Activated CD8-positive, alpha-beta T cell treated with anti-CD3 and anti-CD28 coated beads for 36 hours (primary cell): Measurements from ENCODE around the gene DMBT1. TPM values are rescaled to one million over a fixed set of nuclear protein-coding genes. Genes with fewer than 3 reads are reported as not detected.

Source experiments
- ATAC-seq: fragments of 200-7000 bp; cut with Tn5 transposase; one replicate; pipeline ENCODE4 v1.10.0; 2021; ENCODE audit warnings: mild to moderate bottlenecking, moderate library complexity
- CTCF ChIA-PET: fragments of 350-600 bp; sonication (Branson Sonifier 250); formaldehyde crosslinking; loops from one replicate; lab custom pipeline; 2021; ENCODE audit warnings: antibody characterized with exemption; lab: Charles Lee
- POLR2A ChIA-PET: fragments of 350-600 bp; sonication (Branson Sonifier 250); formaldehyde crosslinking; loops from one replicate; lab custom pipeline; 2021; ENCODE audit warnings: antibody characterized with exemption; lab: Charles Lee
- DNase-seq: peaks from one replicate; pipeline ENCODE4 v3.0.0-alpha.2; 2020
- H3K27ac Mint-ChIP-seq: one replicate; pipeline ENCODE4 v1.8.0; 2021; ENCODE audit warnings: mild to moderate bottlenecking, mixed read lengths
- H3K27me3 Mint-ChIP-seq: one replicate; pipeline ENCODE4 v1.8.0; 2021; ENCODE audit warnings: mixed read lengths
- H3K36me3 Mint-ChIP-seq: one replicate; pipeline ENCODE4 v1.8.0; 2021; ENCODE audit warnings: low read depth, mixed read lengths
- H3K4me1 Mint-ChIP-seq: one replicate; pipeline ENCODE4 v1.8.0; 2021; ENCODE audit warnings: low read depth, mixed read lengths
- H3K4me3 Mint-ChIP-seq: one replicate; pipeline ENCODE4 v1.8.0; 2021; ENCODE audit warnings: mild to moderate bottlenecking, moderate library complexity, mixed read lengths
- H3K9me3 Mint-ChIP-seq: one replicate; pipeline ENCODE4 v1.8.0; 2021; ENCODE audit warnings: mixed read lengths
- CTCF ChIP-seq: fragments of 200-600 bp; IDR thresholded peaks from one replicate; pipeline ENCODE4 v1.8.0; 2022; ENCODE audit warnings: antibody characterized with exemption, mild to moderate bottlenecking
- intact Hi-C: fragments of 100-400 bp; cut with micrococcal nuclease; formaldehyde crosslinking; loops from one replicate; pipeline ENCODE4 v1.10.0; 2022
- total RNA-seq, 2 experiments: library from RNA; stranded (reverse); gene quantifications; one replicate each; pipeline ENCODE4 v1.2.3, GENCODE V29; 2021

Gene DMBT1
- total RNA-seq, 2 experiments from 2014 or later: not detected

- H3K27me3 Mint-ChIP-seq: no peaks in the 10 kb centered on the region
- no peak for ATAC-seq
Observed at GRCh38 chr10:122524811-122525210, 35.7 kb upstream of the DMBT1 start.

GRCh38 chr10:122525788-122526187 lies 34.8 kb upstream of the DMBT1 start:
- no peaks in the 10 kb centered on the region for H3K9me3 Mint-ChIP-seq
- no peak for TF ChIP-seq CTCF
- H3K36me3 Mint-ChIP-seq: no peaks in the 10 kb centered on the region
- peak; percentile 21 for DNase-seq
- no peaks in the 10 kb centered on the region for H3K4me1 Mint-ChIP-seq
- ATAC-seq: no peak
- ChIA-PET POLR2A (no interaction called here), CTCF (interaction anchor here (1.4 to 4.9 kb wide), 2 partner anchors 25 to 40 kb away, joined by 3 to 21 read pairs; no protein-coding TSS in a partner anchor)
- H3K4me3 Mint-ChIP-seq: no peak overlapping the region
- intact Hi-C loops: no loop called here
- H3K27ac Mint-ChIP-seq: no peak overlapping the region
- peaks cover 2% of the 10 kb centered on the region for H3K27me3 Mint-ChIP-seq

More at GRCh38 chr10:122524811-122525210, 35.7 kb upstream of the DMBT1 start:
- no peak for DNase-seq
- ChIA-PET CTCF (interaction anchor here (1.4 to 4.9 kb wide), 2 partner anchors 26 to 41 kb away, joined by 3 to 21 read pairs; no protein-coding TSS in a partner anchor), POLR2A (no interaction called here)
- no peak overlapping the region for H3K4me3 Mint-ChIP-seq
- no peaks in the 10 kb centered on the region for H3K4me1 Mint-ChIP-seq
- no peak for TF ChIP-seq CTCF
- intact Hi-C loops: no loop called here
- H3K36me3 Mint-ChIP-seq: no peaks in the 10 kb centered on the region
- H3K9me3 Mint-ChIP-seq: no peaks in the 10 kb centered on the region
- H3K27ac Mint-ChIP-seq: no peak overlapping the region

GRCh38 chr10:122526892-122527291 lies 33.7 kb upstream of the DMBT1 start:
- no peak overlapping the region for H3K27ac Mint-ChIP-seq
- TF ChIP-seq CTCF: no peak
- intact Hi-C loops: no loop called here
- ChIA-PET CTCF (interaction anchor here (4.9 kb wide), 1 partner anchor 39 kb away, joined by 21 read pairs; no protein-coding TSS in a partner anchor), POLR2A (no interaction called here)
- H3K36me3 Mint-ChIP-seq: no peaks in the 10 kb centered on the region
- H3K9me3 Mint-ChIP-seq: no peaks in the 10 kb centered on the region
- H3K4me1 Mint-ChIP-seq: no peaks in the 10 kb centered on the region
- no peak for DNase-seq
- ATAC-seq: no peak
- H3K27me3 Mint-ChIP-seq: peaks cover 11% of the 10 kb centered on the region
- no peak overlapping the region for H3K4me3 Mint-ChIP-seq

GRCh38 chr10:122530177-122530576 lies 30.4 kb upstream of the DMBT1 start:
- no peaks in the 10 kb centered on the region for H3K9me3 Mint-ChIP-seq
- H3K4me3 Mint-ChIP-seq: no peak overlapping the region
- no peak overlapping the region for H3K27ac Mint-ChIP-seq
- H3K36me3 Mint-ChIP-seq: no peaks in the 10 kb centered on the region
- no peak for TF ChIP-seq CTCF
- DNase-seq: no peak
- intact Hi-C loops: no loop called here
- H3K27me3 Mint-ChIP-seq: peaks cover 11% of the 10 kb centered on the region
- H3K4me1 Mint-ChIP-seq: no peaks in the 10 kb centered on the region
- ATAC-seq: no peak
- ChIA-PET CTCF (interaction anchor here (1.2 kb wide), 1 partner anchor 35 kb away, joined by 3 read pairs; no protein-coding TSS in a partner anchor), POLR2A (no interaction called here)

- H3K4me3 Mint-ChIP-seq: no peak overlapping the region
- no peaks in the 10 kb centered on the region for H3K9me3 Mint-ChIP-seq
- DNase-seq: no peak
- peaks cover 12% of the 10 kb centered on the region for H3K27me3 Mint-ChIP-seq
- ChIA-PET POLR2A (no interaction called here), CTCF (no interaction called here)
- H3K4me1 Mint-ChIP-seq: no peaks in the 10 kb centered on the region
- no peak overlapping the region for H3K27ac Mint-ChIP-seq
- intact Hi-C loops: no loop called here
- H3K36me3 Mint-ChIP-seq: no peaks in the 10 kb centered on the region
- no peak for TF ChIP-seq CTCF
- no peak for ATAC-seq
Observed at GRCh38 chr10:122531261-122531660, 29.3 kb upstream of the DMBT1 start.
